ENCODE results near the gene MYADM. TPM values are rescaled to one million over a fixed set of nuclear protein-coding genes. Genes with fewer than 3 reads are reported as not detected.
"Not testable (repeated sequence)": the region's sequence is repeated elsewhere in the genome, so short reads cannot be mapped to it uniquely, and the experiment has no call there.

The MYADM gene
- total and polyA plus RNA-seq, 2 donors (not counting 1 experiment from before 2014, with no cell fraction given) = 18.5 to 172 TPM

DNA sequence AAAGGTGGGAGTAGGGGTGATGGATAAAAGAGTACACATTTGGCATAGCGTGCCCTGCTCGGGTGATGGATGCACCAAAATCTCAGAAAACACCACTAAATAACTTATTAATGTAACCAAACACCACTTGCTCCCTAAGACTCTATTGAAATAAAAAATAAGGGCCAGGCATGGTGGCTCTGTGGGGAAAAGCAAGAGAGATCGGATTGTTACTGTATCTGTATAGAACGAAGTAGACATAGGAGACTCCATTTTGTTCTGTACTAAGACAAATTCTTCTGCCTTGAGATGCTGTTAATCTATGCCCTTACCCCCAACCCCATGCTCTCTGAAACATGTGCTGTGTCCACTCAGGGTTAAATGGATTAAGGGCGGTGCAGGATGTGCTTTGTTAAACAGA is 29.2 kb upstream of the MYADM start:
- POLR2A ChIA-PET; H3K27ac Mint-ChIP-seq; H3K36me3 ChIP-seq (replicated peaks in 1 of 2; ENCODE audit: control extremely low read depth in 1 of 2, control insufficient read depth in 1 of 2, extremely low read depth in 1 of 2, insufficient read depth in 2 of 2, low read length in 1 of 2); H3K4me1 ChIP-seq (ENCODE audit: control insufficient read depth in 2 of 2, insufficient read depth in 2 of 2, low read length in 2 of 2); H3K27me3 ChIP-seq (replicated peaks in 1 of 4; ENCODE audit: control extremely low read depth in 1 of 4, control insufficient read depth in 3 of 4, insufficient read depth in 4 of 4, low read length in 3 of 4); DNase-seq; H3K79me2 ChIP-seq (ENCODE audit: control insufficient read depth, insufficient read depth, low read length); intact Hi-C loops (cut with micrococcal nuclease); H3K4me1 Mint-ChIP-seq; H3K9me3 ChIP-seq (ENCODE audit: control extremely low read depth in 1 of 3, control insufficient read depth in 2 of 3, insufficient read depth in 1 of 3, low read length in 2 of 3); H4K20me1 ChIP-seq (ENCODE audit: control insufficient read depth, insufficient read depth, low read length, poor library complexity, severe bottlenecking); H3K9ac ChIP-seq (ENCODE audit: low read length); H3K4me3 Mint-ChIP-seq; ATAC-seq (ENCODE audit: low read depth); H3K9me3 Mint-ChIP-seq (ENCODE audit: insufficient read depth); H3K4me2 ChIP-seq (replicated peaks; ENCODE audit: low read depth, low read length, poor library complexity, severe bottlenecking); CTCF ChIA-PET; H3K27ac ChIP-seq (ENCODE audit: low read length in 2 of 2); H3K4me3 ChIP-seq (ENCODE audit: control extremely low read depth in 1 of 5, extremely low read depth in 1 of 5, insufficient read depth in 1 of 5, low read depth in 2 of 5, low read length in 4 of 5); H2AFZ ChIP-seq (ENCODE audit: insufficient read depth, low read depth, low read length, poor library complexity, severe bottlenecking): not testable (repeated sequence)
- no CpG with 5 or more reads among the region's 5 CpGs for WGBS (ENCODE audit: insufficient coverage)
- H3K27me3 Mint-ChIP-seq = peaks cover 24% of the 10 kb centered on the region

GRCh38 chr19:53840241-53840640 is 27.4 kb upstream of the MYADM start:
- ChIA-PET POLR2A (interaction anchor here (0.7 kb wide), 1 partner anchor 392 kb away, joined by 4 read pairs; no protein-coding TSS in a partner anchor), CTCF (interaction anchor here (0.6 to 1.1 kb wide), 3 partner anchors 42 to 198 kb away, joined by 3 to 4 read pairs (median 3); no protein-coding TSS in a partner anchor)
- ATAC-seq (ENCODE audit: low read depth); H4K20me1 ChIP-seq (ENCODE audit: control insufficient read depth, insufficient read depth, low read length, poor library complexity, severe bottlenecking); H3K4me3 Mint-ChIP-seq; H3K9ac ChIP-seq (ENCODE audit: low read length); H2AFZ ChIP-seq (ENCODE audit: insufficient read depth, low read depth, low read length, poor library complexity, severe bottlenecking); H3K4me3 ChIP-seq (ENCODE audit: control extremely low read depth in 1 of 5, extremely low read depth in 1 of 5, insufficient read depth in 1 of 5, low read depth in 2 of 5, low read length in 4 of 5); H3K9me3 Mint-ChIP-seq (ENCODE audit: insufficient read depth); H3K4me1 Mint-ChIP-seq; H3K9me3 ChIP-seq (ENCODE audit: control extremely low read depth in 1 of 3, control insufficient read depth in 2 of 3, insufficient read depth in 1 of 3, low read length in 2 of 3); H3K79me2 ChIP-seq (ENCODE audit: control insufficient read depth, insufficient read depth, low read length); H3K27me3 ChIP-seq (replicated peaks in 1 of 4; ENCODE audit: control extremely low read depth in 1 of 4, control insufficient read depth in 3 of 4, insufficient read depth in 4 of 4, low read length in 3 of 4); H3K4me1 ChIP-seq (ENCODE audit: control insufficient read depth in 2 of 2, insufficient read depth in 2 of 2, low read length in 2 of 2); DNase-seq; H3K4me2 ChIP-seq (replicated peaks; ENCODE audit: low read depth, low read length, poor library complexity, severe bottlenecking); H3K36me3 ChIP-seq (replicated peaks in 1 of 2; ENCODE audit: control extremely low read depth in 1 of 2, control insufficient read depth in 1 of 2, extremely low read depth in 1 of 2, insufficient read depth in 2 of 2, low read length in 1 of 2); H3K27ac Mint-ChIP-seq; H3K27ac ChIP-seq (ENCODE audit: low read length in 2 of 2): not testable (repeated sequence)
- intact Hi-C loops (cut with micrococcal nuclease) = loop anchor here (5.0 to 10.0 kb wide), 2 partner anchors 42 to 645 kb away; partner anchors contain the start of genes PRKCG and ZNF665
- WGBS (ENCODE audit: insufficient coverage) = 97% methylated on average over 5 of the region's 12 CpGs
- peaks cover 13% of the 10 kb centered on the region for H3K27me3 Mint-ChIP-seq

- H3K4me2 ChIP-seq (replicated peaks; ENCODE audit: low read depth, low read length, poor library complexity, severe bottlenecking); H3K79me2 ChIP-seq (ENCODE audit: control insufficient read depth, insufficient read depth, low read length); H2AFZ ChIP-seq (ENCODE audit: insufficient read depth, low read depth, low read length, poor library complexity, severe bottlenecking); H3K9me3 ChIP-seq (ENCODE audit: control extremely low read depth in 1 of 3, control insufficient read depth in 2 of 3, insufficient read depth in 1 of 3, low read length in 2 of 3); DNase-seq; H3K4me1 Mint-ChIP-seq; H3K9ac ChIP-seq (ENCODE audit: low read length); H3K4me3 ChIP-seq (ENCODE audit: control extremely low read depth in 1 of 5, extremely low read depth in 1 of 5, insufficient read depth in 1 of 5, low read depth in 2 of 5, low read length in 4 of 5); H3K36me3 ChIP-seq (replicated peaks in 1 of 2; ENCODE audit: control extremely low read depth in 1 of 2, control insufficient read depth in 1 of 2, extremely low read depth in 1 of 2, insufficient read depth in 2 of 2, low read length in 1 of 2); H3K27ac Mint-ChIP-seq; H3K27me3 ChIP-seq (replicated peaks in 1 of 4; ENCODE audit: control extremely low read depth in 1 of 4, control insufficient read depth in 3 of 4, insufficient read depth in 4 of 4, low read length in 3 of 4); H3K4me3 Mint-ChIP-seq; H3K27ac ChIP-seq (ENCODE audit: low read length in 2 of 2); H3K9me3 Mint-ChIP-seq (ENCODE audit: insufficient read depth); H4K20me1 ChIP-seq (ENCODE audit: control insufficient read depth, insufficient read depth, low read length, poor library complexity, severe bottlenecking); H3K4me1 ChIP-seq (ENCODE audit: control insufficient read depth in 2 of 2, insufficient read depth in 2 of 2, low read length in 2 of 2); ATAC-seq (ENCODE audit: low read depth): not testable (repeated sequence)
- peaks cover 13% of the 10 kb centered on the region for H3K27me3 Mint-ChIP-seq
- intact Hi-C loops (cut with micrococcal nuclease) = loop anchor here (5.0 to 10.0 kb wide), 2 partner anchors 41 to 646 kb away; partner anchors contain the start of genes PRKCG and ZNF665
- no CpG with 5 or more reads among the region's 4 CpGs for WGBS (ENCODE audit: insufficient coverage)
- ChIA-PET CTCF (interaction anchor here (0.5 to 4.0 kb wide), 7 partner anchors 11 to 197 kb away, joined by 3 to 36 read pairs (median 4); no protein-coding TSS in a partner anchor), POLR2A (interaction anchor here (0.7 kb wide), 1 partner anchor 391 kb away, joined by 4 read pairs; no protein-coding TSS in a partner anchor)
Measured at GRCh38 chr19:53840914-53841313, 26.8 kb upstream of the MYADM start.

Data from B cell (primary cell).